H9 (cell line): Measurements from ENCODE around the gene PRR7. TPM values are rescaled to one million over a fixed set of nuclear protein-coding genes. Genes with fewer than 3 reads are reported as not detected.
A peak's percentile ranks its signal among the peaks of the same experiment; 100 is the strongest.

Experiments
- DNase-seq: peaks from one replicate; pipeline ENCODE4 v3.0.0-alpha.2; 2017
- H2AFZ ChIP-seq: one replicate; pipeline ENCODE4 v1.6.1; 2013; ENCODE audit warnings: mild to moderate bottlenecking, low read length, control low read depth, moderate library complexity
- H2AK5ac ChIP-seq: 2 replicates; pipeline ENCODE4 v1.6.1; 2013; ENCODE audit warnings: low read length, control low read depth, mixed read lengths; ENCODE audit not compliant: insufficient read length
- H2BK120ac ChIP-seq: one replicate; pipeline ENCODE4 v1.6.1; 2013; ENCODE audit warnings: low read depth, mild to moderate bottlenecking, low read length, control low read depth, inconsistent platforms; ENCODE audit not compliant: poor library complexity, severe bottlenecking
- H2BK12ac ChIP-seq: 2 replicates; pipeline ENCODE4 v1.6.1; 2013; ENCODE audit warnings: low read length, control low read depth, mixed read lengths, low read depth; ENCODE audit not compliant: insufficient read length
- H2BK15ac ChIP-seq: 2 replicates; pipeline ENCODE4 v1.6.1; 2013; ENCODE audit warnings: low read depth, low read length, control low read depth
- H2BK20ac ChIP-seq: one replicate; pipeline ENCODE4 v1.6.1; 2013; ENCODE audit warnings: low read depth, mild to moderate bottlenecking, low read length, control low read depth, inconsistent platforms; ENCODE audit not compliant: poor library complexity, severe bottlenecking
- H2BK5ac ChIP-seq: 2 replicates; pipeline ENCODE4 v1.6.1; 2013; ENCODE audit warnings: low read length, control low read depth, mixed read lengths; ENCODE audit not compliant: insufficient read length
- H3K14ac ChIP-seq: 2 replicates; pipeline ENCODE4 v1.6.1; 2013; ENCODE audit warnings: low read length, control low read depth; ENCODE audit not compliant: insufficient read depth
- H3K18ac ChIP-seq: 2 replicates; pipeline ENCODE4 v1.6.1; 2013; ENCODE audit warnings: low read depth, mild to moderate bottlenecking, mixed read lengths, low read length, control low read depth; ENCODE audit not compliant: insufficient read length
- H3K23ac ChIP-seq: 2 replicates; pipeline ENCODE4 v1.6.1; 2013; ENCODE audit warnings: low read length, control low read depth, mixed read lengths, low read depth; ENCODE audit not compliant: insufficient read length
- H3K23me2 ChIP-seq: 2 replicates; pipeline ENCODE4 v1.6.1; 2013; ENCODE audit warnings: low read depth, mild to moderate bottlenecking, mixed read lengths, low read length, control low read depth; ENCODE audit not compliant: insufficient read length, poor library complexity, severe bottlenecking
- H3K27ac ChIP-seq: 2 replicates; pipeline ENCODE4 v1.5.1; 2013; ENCODE audit warnings: low read length, control low read depth, mixed read lengths, low read depth; ENCODE audit not compliant: insufficient read length
- H3K27me3 ChIP-seq: 2 replicates; pipeline ENCODE4 v1.6.1; 2013; ENCODE audit warnings: low read length, control low read depth, inconsistent platforms; ENCODE audit not compliant: insufficient read depth
- H3K4ac ChIP-seq: 2 replicates; pipeline ENCODE4 v1.6.1; 2013; ENCODE audit warnings: low read depth, mild to moderate bottlenecking, control low read depth, inconsistent platforms, low read length, moderate library complexity
- H3K4me1 ChIP-seq: 2 replicates; pipeline ENCODE4 v1.6.1; 2013; ENCODE audit warnings: low read length, control low read depth, inconsistent platforms; ENCODE audit not compliant: insufficient read depth
- H3K4me2 ChIP-seq: 2 replicates; pipeline ENCODE4 v1.6.1; 2013; ENCODE audit warnings: low read length, control low read depth, mixed read lengths; ENCODE audit not compliant: insufficient read length, insufficient read depth
- H3K56ac ChIP-seq: 2 replicates; pipeline ENCODE4 v1.6.1; 2013; ENCODE audit warnings: low read depth, mild to moderate bottlenecking, mixed read lengths, low read length, control low read depth; ENCODE audit not compliant: insufficient read length
- H3K79me1 ChIP-seq: 2 replicates; pipeline ENCODE4 v1.6.1; 2013; ENCODE audit warnings: low read depth, mild to moderate bottlenecking, moderate library complexity, low read length, control low read depth, inconsistent platforms; ENCODE audit not compliant: insufficient read depth, poor library complexity, severe bottlenecking
- H3K79me2 ChIP-seq: 2 replicates; pipeline ENCODE4 v1.6.1; 2013; ENCODE audit warnings: low read length, control low read depth, inconsistent platforms; ENCODE audit not compliant: insufficient read depth
- H3K9ac ChIP-seq: 2 replicates; pipeline ENCODE4 v1.6.1; 2013; ENCODE audit warnings: low read length, control low read depth, mixed read lengths; ENCODE audit not compliant: insufficient read length; ENCODE audit errors: extremely low read depth
- H3K9me3 ChIP-seq: one replicate; pipeline ENCODE4 v1.6.1; 2013; ENCODE audit warnings: low read depth, low read length, inconsistent platforms; ENCODE audit not compliant: control insufficient read depth
- H3T11ph ChIP-seq: one replicate; pipeline ENCODE4 v1.6.1; 2013; ENCODE audit warnings: mild to moderate bottlenecking, low read length, control low read depth, inconsistent platforms
- H4K20me1 ChIP-seq: one replicate; pipeline ENCODE4 v1.6.1; 2013; ENCODE audit not compliant: control insufficient read depth, insufficient read length, insufficient read depth
- H4K5ac ChIP-seq: 2 replicates; pipeline ENCODE4 v1.6.1; 2013; ENCODE audit warnings: low read depth, mild to moderate bottlenecking, mixed read lengths, low read length, control low read depth; ENCODE audit not compliant: insufficient read length
- H4K8ac ChIP-seq: replicated peaks from 2 replicates; pipeline ENCODE4 v1.6.1; 2013; ENCODE audit warnings: low read length, control low read depth, mixed read lengths, low read depth; ENCODE audit not compliant: insufficient read length
- H4K91ac ChIP-seq: 2 replicates; pipeline ENCODE4 v1.6.1; 2013; ENCODE audit warnings: low read depth, mild to moderate bottlenecking, moderate library complexity, mixed read lengths, low read length, control low read depth; ENCODE audit not compliant: insufficient read length
- H3K27ac Mint-ChIP-seq, 3 experiments: 2 replicates in 2 of 3; 3 replicates in 1 of 3; pipeline ENCODE4 v1.8.0; 2020 to 2021; ENCODE audit warnings: mixed read lengths in 3 of 3, mild to moderate bottlenecking in 1 of 3, moderate library complexity in 1 of 3
- H3K27me3 Mint-ChIP-seq: 2 replicates; pipeline ENCODE4 v1.8.0; 2021; ENCODE audit warnings: low read depth, mild to moderate bottlenecking, moderate library complexity, mixed read lengths
- H3K36me3 Mint-ChIP-seq, 3 experiments: 2 replicates in 2 of 3; 3 replicates in 1 of 3; pipeline ENCODE4 v1.8.0; 2020 to 2021; ENCODE audit warnings: low read depth in 3 of 3, mixed read lengths in 3 of 3; ENCODE audit not compliant: insufficient read depth in 1 of 3
- H3K4me1 Mint-ChIP-seq, 2 experiments: 2 replicates each; pipeline ENCODE4 v1.8.0; 2020; ENCODE audit warnings: mixed read lengths in 2 of 2
- H3K4me3 Mint-ChIP-seq, 2 experiments: 2 replicates in 1 of 2; 3 replicates in 1 of 2; pipeline ENCODE4 v1.8.0; 2020 to 2021; ENCODE audit warnings: mild to moderate bottlenecking in 2 of 2, mixed read lengths in 2 of 2, moderate library complexity in 1 of 2
- H3K9me3 Mint-ChIP-seq, 2 experiments: 2 replicates in 1 of 2; 3 replicates in 1 of 2; pipeline ENCODE4 v1.8.0; 2020; ENCODE audit warnings: mild to moderate bottlenecking in 2 of 2, mixed read lengths in 2 of 2, moderate library complexity in 1 of 2
- CTCF ChIP-seq: fragments of 200-600 bp; sonication (generic); conservative IDR thresholded peaks from 3 replicates; pipeline ENCODE4 v1.8.0; 2021; ENCODE audit warnings: antibody characterized with exemption, mild to moderate bottlenecking
- WGBS: extraction: QIAGEN DNeasy Blood & Tissue Kit; methylation state at CpG from one replicate; pipeline ENCODE4 v1.1.7; 2013; ENCODE audit warnings: missing lambda C conversion rate, low lambda C conversion rate, mixed read lengths; ENCODE audit not compliant: insufficient read length; ENCODE audit errors: extremely low coverage; 5-methylcytosine and 5-hydroxymethylcytosine counted together
- total RNA-seq: library from RNA; stranded (reverse); gene quantifications from 2 replicates; pipeline ENCODE4 v1.2.1, GENCODE V29; 2021

Gene PRR7
- total RNA-seq, 1 experiment from 2014 or later, result 9.6 TPM

DNA sequence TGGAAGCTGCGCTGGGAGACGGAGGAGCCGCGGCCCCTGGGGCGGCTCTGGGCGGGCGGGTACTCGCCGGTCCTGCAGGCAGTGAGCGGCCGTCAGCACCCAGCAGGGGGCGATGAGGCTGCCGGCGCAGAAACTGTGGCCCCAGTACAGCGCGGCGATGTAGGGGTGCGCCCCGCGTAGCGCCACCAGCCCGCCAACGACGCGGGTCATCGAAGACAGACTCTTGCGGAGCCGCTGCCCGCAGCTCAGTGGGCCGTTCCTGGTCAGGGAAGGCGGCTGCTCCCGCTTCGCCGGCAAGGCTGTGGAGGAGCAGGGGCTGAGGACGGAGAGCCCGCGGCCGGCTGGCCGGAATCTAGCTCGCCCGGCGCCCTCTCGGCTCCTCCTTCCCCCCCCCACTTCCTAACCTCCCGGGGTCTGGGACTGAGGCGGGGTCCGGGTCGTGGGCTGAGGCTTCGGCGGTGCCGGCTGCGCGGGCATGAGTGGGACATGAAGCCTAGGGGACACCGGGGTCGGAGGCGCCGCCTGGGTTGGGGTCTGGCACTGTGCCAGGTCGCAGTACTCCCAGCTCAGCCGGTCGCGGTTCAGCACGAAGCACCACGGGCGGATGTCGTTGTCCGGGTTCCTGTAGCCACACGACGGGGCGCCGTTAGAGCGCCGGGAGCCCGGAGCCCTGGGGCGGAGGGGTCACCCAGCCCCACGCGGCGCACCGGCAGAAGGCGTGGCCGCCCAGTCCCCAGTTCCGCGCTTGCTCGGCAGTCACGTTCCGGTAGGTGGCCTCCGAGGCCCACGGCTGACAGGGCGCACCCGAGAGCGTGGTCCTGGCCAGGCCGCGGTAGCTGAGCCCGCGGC lies 42.6 kb upstream of the PRR7 start:
- no peak overlapping the region for H3K27ac ChIP-seq
- no peak overlapping the region for H2BK15ac ChIP-seq
- no peaks in the 10 kb centered on the region for H3K79me2 ChIP-seq
- no peak overlapping the region for H3K9ac ChIP-seq
- no CpG with 5 or more reads among the region's 93 CpGs for WGBS
- no peak overlapping the region for H2BK5ac ChIP-seq
- no peak overlapping the region for H3K23ac ChIP-seq
- peak overlapping the region; percentile 60 for H3K4me2 ChIP-seq
- peak; percentile 49; the same call in 2 of the 3 replicates for TF ChIP-seq CTCF
- no peaks in the 10 kb centered on the region for H4K20me1 ChIP-seq
- H4K5ac ChIP-seq, result no peak overlapping the region
- Mint-ChIP-seq H3K9me3 (peaks cover 0 to 2% of the 10 kb centered on the region in 2 experiments; a peak in 2 of 5 replicates), H3K4me1 (peaks cover 10 to 11% of the 10 kb centered on the region in 2 experiments), H3K4me3 (peak overlapping the region; percentile 63 to 89), H3K36me3 (no peaks in the 10 kb centered on the region), H3K27ac (no peak overlapping the region), H3K27me3 (peaks cover 81% of the 10 kb centered on the region)
- H2AFZ ChIP-seq, result no peak overlapping the region
- H3K56ac ChIP-seq, result no peak overlapping the region
- H3T11ph ChIP-seq, result no peak overlapping the region
- H3K23me2 ChIP-seq, result peaks cover 23% of the 10 kb centered on the region
- peak; percentile 74 for DNase-seq
- peak overlapping the region; percentile 4; the same call in 1 of the 2 replicates for H3K14ac ChIP-seq
- no peak overlapping the region for H3K4ac ChIP-seq
- H3K18ac ChIP-seq, result no peak overlapping the region
- H3K27me3 ChIP-seq, result peaks cover 12% of the 10 kb centered on the region; the same call in 1 of the 2 replicates
- H2BK20ac ChIP-seq, result no peak overlapping the region
- H3K79me1 ChIP-seq, result no peaks in the 10 kb centered on the region
- H4K91ac ChIP-seq, result no peak overlapping the region
- no peaks in the 10 kb centered on the region for H3K9me3 ChIP-seq
- no peak overlapping the region for H2BK12ac ChIP-seq
- H2BK120ac ChIP-seq, result no peak overlapping the region
- no peaks in the 10 kb centered on the region for H3K4me1 ChIP-seq
- no peak overlapping the region for H4K8ac ChIP-seq
- no peak overlapping the region for H2AK5ac ChIP-seq
